Dedifferentiated amniotic fluid mesenchymal stem cell (primary cell): Measurements from ENCODE around the gene TAF4.

Source experiments
- DNase-seq: peaks from one replicate; pipeline ENCODE4 v3.0.0-alpha.2; 2016; ENCODE audit errors: extremely low spot score

Gene TAF4

DNA sequence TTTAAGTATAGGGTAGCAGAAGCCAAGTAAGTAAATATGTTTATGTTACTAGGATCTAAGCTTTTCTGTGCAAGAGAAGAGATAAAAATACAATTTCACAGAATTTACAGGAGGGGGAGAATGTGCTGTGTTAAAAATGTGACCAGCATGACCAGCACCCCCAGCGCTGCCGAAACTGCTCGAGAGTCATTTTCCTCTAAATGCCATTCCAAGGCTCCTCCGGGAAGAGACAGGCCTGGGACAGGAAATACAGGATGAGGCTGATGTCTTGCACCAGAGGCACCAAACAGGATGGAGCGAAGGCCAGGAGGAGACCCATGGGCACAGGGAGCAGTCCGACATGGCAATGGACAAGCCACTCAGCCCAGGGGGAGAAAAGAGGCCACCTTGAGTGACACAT lies 21.1 kb downstream of the TAF4 start:
- DNase-seq: no peak

DNA sequence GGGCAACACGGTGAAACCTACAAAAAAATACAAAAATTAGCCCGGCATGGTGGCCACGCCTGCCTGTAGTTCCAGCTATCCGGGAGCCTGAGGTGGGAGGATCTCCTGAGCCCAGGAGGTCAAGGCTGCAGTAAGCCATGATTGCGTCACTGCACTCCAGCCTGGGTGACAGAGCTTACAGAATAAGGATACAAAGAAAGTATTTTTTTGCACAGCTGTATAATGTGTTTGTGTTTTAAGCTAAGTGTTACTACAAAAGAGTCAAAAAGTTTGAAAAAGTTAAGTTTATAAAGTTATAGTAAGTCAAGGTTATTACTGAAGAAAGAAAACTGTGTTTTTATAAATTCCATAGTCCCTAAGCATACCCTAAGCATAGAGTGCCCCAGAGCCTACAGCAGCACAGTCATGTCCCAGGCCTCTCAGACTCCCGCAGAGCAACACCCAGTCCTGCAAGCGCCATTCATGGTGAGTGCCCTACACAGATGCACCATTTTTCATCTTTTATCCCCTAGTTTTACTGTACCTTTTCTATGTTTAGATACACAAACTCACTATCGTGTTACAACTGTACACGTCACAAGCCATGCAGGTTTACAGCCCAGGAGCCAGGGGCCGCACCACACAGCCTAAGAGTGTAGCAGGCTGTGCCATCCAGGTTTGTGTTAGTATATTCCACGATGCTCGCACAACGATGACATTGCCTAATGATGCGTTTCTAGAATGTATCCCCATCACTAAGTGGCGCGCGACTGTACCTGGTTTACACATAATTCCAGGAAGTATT lies 22.4 kb downstream of the TAF4 start:
- DNase-seq: no peak

DNA sequence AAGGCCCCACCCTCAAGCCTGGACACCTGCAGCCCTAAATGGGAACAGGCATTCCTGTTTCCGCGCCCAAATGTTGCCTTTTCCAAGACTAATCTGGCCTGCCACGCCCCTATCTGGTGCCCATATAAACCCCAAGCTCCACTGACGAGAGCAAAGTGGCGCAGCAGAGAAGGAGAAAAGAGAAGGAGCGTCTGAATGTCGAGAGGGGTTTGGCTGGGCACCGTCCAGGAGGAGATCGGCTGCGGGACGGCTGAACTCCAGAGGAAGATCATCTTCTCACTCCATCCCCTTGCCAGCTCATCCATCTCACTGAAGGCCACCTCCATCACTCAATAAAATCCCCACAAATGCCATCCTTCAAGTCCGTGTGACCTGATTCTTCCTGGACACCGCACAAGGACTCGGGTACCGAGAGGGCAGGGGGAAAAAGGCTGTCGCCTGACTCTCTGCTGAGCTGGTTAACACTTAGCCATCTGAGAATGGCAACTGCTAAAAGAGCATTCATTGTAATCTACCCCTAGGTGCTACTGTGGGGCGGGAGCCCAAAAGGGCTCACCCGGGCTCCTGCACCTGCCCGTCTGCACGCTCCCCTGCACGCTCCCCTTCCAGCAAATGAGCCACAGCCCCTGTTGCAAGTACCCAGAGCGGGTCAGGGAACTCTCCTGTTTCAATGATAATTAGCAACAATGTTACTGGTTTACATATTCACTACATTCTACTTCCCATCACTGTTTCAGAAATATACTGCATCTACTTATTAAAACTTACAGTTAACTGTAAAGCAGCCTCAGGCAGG lies 23.5 kb downstream of the TAF4 start:
- DNase-seq: no peak

DNA sequence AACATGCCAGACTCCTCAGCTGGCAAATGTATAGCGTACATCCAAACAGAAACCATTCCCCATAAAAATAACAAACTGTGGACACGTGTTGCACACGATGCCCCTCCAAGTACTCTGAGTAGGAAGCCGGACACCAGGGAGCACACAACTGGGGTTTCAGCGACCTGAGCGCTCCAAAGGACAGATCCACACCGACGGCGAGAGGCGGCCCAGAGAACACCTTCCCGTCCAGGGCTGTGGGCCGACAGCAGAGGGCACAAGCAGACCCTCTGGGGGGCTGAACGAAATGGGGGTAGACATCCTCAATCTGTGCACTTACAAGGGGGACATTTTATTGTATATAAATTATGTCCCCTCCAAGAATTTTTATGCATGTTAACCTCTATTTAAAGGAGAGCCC lies 24.7 kb downstream of the TAF4 start:
- no peak for DNase-seq

DNA sequence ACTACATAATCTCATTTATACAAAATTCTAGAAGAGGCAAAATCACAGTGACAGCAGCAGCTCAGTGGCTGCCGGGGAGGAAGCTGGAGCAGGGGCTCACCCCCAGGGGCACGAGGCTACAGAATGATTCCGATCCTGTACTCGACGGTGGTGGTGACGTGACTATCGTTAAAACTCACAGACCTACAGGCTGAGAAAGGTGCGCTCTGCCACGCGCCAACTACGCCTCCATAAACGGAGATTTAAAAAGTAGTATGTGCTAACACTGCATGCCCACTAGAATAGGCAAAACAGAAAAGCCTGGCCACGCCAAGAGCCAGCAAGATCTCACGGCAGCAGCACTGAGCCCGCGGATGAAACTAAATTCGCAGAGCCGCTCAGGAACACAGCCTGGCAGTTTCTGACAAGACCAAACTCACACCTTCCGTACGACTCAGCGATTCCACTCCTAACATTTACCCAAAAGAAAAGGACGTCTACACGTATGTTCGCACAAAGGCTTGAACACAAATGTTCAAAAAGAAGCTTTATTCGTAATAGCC lies 25.2 kb downstream of the TAF4 start:
- DNase-seq: no peak

DNA sequence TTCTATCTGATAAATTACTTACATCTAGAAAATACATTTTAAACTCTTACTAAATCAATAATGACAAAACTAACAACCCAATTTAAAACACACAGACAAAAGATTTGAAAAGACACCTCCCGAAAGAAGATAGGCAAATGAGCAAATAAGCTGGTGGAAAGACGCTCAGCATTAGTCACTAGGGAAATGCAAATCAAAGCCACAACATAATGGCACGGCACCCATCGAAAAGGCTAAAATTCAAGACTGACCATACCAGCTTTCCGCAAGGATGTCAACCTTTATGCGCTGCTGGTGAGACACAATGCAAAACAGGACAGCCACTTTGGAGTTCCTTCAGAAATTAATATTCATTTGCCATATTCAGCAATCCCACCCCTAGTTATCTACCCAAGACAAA lies 25.9 kb downstream of the TAF4 start:
- DNase-seq: no peak

DNA sequence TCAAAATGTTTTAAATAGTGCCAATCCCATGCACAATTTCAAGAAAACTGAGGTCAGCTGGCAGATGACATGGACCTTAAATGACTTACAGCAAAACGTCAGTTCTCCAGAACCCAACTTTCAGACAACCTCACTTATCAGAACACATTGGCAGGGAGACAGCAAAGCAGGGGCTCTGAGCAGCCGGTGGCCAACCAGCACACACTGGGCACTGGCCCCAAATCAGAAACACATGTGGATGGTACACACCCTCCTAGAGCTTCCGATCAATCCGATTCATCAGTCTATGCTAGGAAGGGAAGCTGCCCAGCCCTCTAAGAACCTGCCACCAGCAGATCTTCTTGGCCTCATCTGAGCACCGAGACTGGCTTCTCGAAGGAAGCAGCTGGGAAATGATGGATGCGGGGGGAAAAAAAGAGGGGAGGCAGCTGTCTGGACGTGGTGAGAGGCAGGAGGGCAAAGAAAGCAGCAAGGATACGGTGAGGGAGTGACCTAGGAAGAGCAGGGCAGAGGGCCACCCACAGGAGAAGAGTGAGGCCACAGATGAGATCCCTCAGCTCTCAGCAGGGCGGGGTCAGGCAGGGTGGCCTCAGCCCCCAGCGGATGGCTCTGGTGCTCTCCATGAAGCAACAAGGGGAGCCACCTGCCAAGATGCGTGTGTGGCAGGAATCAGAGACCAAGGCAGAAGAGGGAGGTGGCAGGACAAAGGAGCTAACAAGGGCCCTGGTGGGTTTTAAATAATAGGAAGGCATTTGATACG lies 32.9 kb downstream of the TAF4 start:
- no peak for DNase-seq

DNA sequence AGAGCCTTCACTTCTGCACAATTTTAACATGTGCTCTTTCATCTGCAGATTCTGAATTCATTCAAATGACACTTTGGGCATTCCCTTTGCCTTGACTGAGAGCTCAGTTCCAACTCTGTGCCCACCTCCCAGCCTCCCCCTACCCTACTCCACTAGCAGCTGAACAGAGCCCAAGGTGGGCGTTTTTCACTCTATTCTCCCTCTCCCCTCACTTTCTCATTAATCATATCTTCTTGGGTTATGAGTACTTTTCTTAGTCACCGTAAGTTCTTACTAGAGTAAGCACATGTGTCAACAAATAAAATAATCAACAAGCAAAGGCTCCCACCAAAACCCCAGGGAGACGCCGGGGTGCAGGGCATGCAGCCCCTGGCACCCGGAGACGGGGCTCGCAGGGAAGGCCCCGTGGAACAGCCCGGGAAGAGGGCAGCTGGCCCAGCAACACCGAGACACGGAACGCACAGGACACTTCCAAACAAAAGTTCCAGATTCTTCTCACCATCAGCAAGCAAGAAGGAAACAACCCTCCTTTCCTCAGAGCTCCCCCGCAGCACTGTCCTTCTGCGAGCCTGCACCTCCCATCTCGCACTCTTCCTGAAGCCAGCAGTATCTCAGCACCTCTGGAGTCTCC lies 34.1 kb downstream of the TAF4 start:
- DNase-seq: no peak

DNA sequence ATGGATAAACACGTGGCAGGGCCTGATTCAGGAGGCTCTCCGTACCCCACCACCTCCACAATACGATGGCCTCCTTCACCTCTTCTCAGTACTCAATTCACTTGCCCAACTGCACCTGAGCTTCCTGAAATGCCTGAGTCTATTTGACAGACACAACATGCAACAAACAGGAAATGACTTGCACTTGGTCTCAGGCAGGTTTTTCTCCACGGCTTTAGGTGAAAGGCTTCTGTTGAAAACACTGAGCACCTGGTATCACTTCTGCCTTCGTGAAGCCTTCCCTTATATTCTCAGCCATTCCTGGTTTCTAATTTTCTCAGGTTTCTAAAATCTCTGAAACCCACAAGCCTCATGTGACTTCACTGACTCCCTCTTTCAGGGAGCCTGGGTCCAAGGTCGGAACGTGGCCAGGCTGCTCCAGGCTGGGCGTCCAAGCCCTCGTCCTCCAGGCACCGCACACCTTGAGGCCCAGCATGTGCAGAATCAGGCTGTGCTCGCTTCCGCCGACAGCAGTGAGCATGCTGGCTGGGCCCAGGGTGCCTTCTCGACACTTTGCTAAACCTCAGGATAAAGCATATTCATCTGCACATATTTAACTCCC lies 34.7 kb downstream of the TAF4 start:
- DNase-seq: no peak

DNA sequence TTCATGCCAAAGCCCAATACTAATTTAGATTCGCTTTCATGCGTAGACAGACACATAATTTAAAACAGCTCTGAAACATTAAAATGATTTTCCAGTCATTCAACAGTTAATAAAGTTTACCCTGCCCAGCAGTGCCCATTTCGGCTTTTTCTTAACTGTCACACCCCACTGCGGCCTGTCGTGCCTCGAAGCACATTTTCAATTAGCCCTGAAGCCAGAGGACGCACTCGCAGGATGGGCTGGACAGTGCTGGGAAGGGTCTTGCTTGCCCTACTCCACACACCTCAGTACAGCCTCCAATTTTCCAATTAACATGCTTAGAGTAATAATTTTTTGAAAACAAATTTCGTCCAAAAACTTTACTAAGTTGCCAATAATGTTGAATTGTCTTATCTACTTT lies 35.3 kb downstream of the TAF4 start:
- DNase-seq: no peak

DNA sequence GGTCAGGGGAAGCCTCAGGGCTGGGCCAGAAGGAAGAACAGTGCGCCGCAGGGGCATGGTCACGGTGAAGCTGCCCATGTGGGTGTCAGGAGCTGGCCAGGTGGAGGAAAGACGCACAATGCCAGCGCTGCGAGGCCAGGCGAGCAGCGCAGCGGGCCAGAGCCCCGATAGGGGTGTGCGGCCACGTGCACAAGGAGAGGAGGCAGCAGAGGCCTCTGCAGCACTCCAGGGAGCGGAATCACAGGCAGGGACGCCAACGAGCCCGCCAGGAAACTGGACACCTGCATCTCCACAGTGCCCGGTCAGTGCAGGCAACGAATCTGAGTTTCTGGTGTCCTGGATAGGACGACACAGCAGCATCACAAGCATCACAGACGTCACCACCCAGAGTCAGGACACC lies 35.7 kb downstream of the TAF4 start:
- no peak for DNase-seq

DNA sequence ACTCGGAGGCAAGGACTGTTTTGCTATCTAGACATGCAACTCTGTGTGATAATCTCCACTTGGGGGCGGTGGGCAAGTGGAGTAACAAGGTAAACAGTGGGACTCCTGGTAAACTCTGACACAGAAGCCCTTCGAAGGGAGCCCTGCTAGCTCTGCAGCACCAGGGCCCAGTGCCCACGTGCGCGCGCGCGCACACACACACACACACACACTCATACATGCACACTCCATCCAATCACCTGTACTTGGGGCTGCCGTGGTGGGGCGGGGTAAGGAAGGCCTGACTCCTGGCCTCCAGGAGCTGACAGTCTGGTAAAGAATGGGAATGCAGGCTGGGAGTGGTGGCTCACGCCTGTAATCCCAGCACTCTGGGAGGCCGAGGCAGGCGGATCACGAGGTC lies 36.4 kb downstream of the TAF4 start:
- no peak for DNase-seq

DNA sequence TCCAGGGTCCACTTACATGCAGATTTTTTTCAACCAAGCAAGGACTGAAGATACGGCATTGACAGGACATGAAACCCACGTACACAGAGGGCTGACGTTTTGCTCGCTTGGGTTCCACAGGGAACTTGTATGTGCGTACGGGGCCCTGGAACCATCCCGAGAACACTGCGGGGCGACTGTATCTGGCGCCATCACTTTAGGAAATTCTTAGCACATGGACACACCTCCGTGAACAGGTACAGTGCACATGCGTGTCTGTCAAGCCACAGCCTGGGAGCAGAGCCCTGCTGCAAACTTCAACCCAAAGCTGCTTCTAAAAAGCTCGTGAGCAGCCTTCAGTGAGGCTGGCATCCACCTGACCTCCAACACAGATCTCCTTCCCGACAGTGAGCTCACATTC lies 37.3 kb downstream of the TAF4 start:
- no peak for DNase-seq

DNA sequence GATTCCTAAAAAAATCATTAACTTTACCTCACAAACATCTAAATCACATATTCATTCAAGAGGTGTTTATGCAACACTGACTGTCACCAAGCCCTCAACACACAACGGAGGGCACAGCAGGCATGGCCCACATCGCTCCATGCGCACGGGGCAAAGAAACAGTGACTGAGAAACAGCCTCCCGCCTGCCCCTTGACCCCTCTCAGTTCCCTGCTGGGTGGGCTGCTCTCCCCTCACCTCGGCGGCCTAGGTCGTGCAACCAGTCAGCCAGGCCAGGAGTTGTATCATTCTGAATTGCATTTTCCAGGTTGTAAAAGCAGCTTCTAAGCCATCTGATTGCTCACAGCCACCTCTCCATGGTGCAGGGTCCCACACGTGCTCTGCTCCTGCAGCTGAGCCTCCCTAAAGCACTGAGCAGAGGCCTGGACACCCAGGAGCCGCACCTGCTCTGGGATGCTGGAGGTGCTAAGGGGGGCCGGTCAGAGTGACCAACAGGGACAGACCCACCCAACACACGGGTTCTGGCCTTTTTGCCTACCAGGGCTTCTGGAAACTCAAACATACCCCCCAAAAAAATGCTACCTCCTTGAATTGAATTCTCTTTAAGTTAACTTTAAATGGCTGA lies 37.9 kb downstream of the TAF4 start:
- no peak for DNase-seq

DNA sequence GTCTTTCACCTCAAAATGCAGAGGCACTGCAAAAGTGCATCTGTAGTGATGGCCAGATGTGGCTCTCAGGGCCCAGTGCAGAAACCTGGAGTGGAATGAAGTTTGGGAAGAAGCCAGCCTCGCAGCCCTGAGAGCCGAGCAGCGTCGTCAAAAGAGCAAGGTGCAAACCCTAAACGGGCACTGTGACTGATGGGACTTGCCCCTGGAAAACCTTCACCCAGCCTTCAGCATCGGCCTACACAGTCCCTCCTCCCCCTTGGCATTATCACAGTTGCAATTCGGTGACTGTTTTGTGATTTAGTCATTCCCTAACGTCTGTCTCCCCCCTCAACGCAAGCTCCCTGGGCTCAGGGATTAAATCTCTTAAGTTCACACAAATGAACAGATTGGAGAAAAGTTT lies 38.6 kb downstream of the TAF4 start:
- no peak for DNase-seq

DNA sequence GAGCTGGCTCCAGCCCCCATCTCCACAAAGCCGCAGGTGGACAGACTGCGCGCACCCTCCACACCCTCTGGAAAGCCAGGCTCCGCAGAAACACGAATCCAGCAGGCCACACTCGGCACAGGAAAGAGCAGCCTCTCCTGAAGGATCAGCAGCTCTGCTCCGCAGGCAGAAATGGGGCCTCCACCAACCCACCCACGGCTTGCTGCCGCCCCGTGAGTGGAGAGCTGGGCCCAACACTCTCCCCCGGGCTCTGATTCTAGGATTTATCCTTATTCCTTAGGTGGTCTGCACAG lies 39.2 kb downstream of the TAF4 start:
- no peak for DNase-seq

DNA sequence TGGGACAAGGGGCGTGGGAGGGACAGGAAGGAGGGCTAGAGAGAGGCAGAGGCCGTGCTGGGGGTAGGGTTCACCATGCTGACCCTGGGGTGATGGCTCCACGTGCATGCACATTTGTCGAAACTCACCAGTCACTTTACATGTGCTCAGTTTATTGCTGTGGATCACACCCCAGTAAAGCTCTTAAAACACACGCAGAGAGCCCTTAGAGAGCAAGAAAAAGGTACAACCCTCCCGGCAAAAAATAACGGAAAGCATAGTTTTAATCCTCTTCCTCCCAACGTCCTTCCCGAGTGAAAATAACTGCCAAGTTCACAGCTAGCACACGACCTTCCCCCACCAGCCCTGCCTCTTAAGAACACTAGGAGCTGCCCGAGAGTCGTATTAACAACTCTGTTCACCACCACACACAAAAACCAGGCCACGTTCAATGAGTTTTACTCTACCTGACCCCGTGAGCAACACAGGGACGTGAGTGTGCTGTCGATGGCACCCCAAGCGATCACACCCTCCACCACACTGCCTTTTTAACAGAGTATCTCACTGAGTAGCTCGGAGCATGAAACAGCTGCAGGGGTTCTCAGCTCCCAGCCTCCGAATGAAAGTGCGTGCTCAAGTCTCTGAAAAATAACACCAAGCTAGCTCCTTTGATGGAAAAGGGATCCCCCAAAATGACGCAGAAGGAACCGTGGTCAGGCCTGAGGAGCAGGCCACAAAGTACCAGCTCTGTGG lies 39.7 kb downstream of the TAF4 start:
- DNase-seq: peak; percentile 30

DNA sequence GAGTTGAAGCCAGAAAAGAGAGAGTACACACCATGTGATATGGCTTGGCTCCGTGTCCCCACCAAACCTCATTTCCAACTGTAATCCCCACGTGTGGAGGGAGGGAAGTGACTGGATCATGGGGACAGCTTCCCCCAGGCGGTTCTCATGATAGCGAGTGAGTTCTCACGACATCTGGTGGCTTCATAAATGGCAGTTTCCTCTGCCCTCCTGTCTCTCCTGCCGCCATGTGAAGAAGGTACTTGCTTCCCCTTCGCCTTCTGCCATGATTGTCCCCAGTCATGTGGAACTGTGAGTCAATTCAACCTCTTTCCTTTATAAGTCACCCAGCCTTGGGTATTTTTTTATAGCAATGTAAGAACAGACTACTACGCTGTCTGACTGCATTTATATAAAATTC lies 40.3 kb downstream of the TAF4 start:
- no peak for DNase-seq

DNA sequence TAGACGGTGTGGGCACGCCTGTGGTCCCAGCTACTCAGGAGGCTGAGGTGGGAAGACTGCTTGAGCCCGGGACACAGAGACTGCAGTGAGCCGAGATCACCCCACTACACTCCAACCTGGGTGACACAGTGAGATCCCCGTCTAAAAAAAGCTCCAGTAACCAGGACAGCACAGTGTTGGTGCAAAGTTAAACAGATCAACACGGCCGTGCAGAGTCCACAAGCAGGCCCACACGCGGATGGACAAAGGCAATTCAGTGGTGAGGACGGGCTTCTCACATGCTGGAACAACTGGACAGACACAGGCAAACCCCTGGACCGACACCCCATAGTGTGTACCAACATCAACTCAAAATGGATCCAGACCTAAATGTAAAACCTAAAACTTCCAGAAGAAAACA lies 41.7 kb downstream of the TAF4 start:
- no peak for DNase-seq

DNA sequence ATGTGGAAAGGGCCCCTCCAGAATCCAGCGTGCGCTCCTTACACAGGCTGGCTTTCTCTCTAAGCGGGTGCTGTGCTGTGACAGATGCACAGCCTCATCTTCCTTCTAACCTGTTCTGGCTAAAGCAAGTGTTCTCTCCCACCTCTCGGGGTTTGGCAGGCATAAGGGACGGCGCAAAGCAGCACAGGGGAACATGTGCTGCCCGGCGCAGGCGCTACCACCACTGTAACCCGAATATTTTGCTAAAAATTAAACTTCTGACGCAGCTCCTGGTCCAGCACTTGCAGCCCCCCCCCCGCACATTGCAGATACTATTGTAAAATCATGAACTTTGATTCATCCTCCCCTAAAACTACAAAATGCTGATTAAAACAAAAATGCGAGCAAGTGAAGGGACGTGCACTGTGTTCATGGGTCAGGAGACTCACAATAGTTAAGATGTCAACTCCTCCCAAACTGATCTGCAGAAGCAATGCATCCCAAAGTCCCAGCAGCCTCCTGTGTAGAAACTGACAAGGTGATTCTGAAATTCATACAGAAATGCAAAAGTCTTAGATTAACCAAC lies 43.0 kb downstream of the TAF4 start:
- no peak for DNase-seq
